ENCODE results near the gene OR56B1.
A peak's percentile ranks its signal among the peaks of the same experiment; 100 is the strongest.
"Not testable (repeated sequence)": the region's sequence is repeated elsewhere in the genome, so short reads cannot be mapped to it uniquely, and the experiment has no call there.

OR56B1 gene, protein sequence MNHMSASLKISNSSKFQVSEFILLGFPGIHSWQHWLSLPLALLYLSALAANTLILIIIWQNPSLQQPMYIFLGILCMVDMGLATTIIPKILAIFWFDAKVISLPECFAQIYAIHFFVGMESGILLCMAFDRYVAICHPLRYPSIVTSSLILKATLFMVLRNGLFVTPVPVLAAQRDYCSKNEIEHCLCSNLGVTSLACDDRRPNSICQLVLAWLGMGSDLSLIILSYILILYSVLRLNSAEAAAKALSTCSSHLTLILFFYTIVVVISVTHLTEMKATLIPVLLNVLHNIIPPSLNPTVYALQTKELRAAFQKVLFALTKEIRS

GRCh38 chr11:5736396-5736795, at the start of gene OR56B1:
OR56B1 (plus strand) TSS chr11:5736448; CDS start chr11:5736517, 69 bp downstream.
- no peak for DNase-seq

DNA sequence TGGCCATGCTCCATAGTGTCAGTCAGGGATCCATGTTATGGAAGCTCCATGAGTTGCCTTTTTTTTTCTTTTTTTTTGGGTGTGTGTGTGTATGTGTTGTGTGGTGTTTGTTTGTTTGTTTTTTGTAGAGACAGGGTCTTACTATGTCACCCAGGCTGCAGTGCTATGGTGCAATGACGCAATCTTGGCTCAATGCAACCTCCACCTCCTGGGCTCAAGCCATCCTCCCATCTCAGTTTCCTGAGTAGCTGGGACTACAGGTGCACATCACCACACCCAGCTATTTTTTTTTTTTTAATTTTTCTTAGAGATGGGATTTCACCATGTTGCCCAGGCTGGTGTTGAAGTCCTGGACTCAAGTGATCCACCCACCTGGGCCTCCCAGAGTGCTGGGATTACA, 47.8 kb upstream of the OR56B1 start:
- no peak for DNase-seq

DNA sequence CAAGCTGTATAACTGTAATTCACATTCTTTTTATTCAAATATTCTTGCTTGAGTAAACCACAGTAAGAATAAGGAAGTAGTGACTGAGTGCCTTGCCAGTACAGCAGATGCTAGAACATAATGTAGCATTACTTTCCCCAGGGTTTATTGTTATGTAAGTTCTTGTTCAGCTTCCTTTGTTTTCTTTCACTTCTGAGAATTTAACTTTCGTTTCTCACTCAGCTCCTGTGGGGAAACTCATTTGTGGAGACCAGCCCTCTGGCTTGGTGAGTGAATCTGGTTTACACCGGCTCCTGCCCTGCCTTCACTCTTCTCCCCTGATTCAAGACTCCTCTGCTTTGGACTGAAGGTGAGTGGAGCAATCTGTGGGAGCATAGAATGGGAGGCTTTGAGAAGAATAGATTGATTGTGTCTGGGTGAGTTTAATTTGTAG, 46.7 kb upstream of the OR56B1 start, which contains the start of gene TRIM22:
Gene TRIM22, plus strand, starts transcription at position 240 of the 433 bp plus-strand sequence. CDS start 6,443 bp downstream, outside the sequence.
- peak; percentile 81 for DNase-seq

GRCh38 chr11:5690216-5690615, 46.0 kb upstream of the OR56B1 start:
- DNase-seq = peak; percentile 65

DNA sequence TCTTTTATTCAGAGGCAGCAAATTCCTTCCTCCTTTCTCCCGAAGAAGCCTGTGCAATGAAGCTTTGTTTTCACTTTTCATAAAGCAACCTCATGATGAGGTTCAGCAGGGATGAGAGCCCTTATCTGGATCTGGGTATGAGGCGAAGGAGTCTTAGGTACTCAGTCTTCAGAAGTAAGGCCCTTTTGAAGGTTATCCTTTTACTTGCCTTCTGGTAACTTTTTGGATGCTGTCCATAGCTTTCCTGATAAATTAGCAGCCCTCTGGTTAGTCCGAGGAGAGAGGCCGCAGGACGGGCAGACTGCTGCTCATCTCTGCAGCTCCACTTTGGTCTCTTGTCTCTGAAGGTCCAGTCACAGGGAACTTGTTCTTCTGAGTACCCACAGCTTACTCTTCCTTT, 45.5 kb upstream of the OR56B1 start:
- peak; percentile 51 for DNase-seq

GRCh38 chr11:5691238-5691963, 44.8 kb upstream of the OR56B1 start:
- peak; percentile 36 for DNase-seq

- peak; percentile 57 for DNase-seq
Observed at GRCh38 chr11:5691964-5692361, 44.3 kb upstream of the OR56B1 start.

DNA sequence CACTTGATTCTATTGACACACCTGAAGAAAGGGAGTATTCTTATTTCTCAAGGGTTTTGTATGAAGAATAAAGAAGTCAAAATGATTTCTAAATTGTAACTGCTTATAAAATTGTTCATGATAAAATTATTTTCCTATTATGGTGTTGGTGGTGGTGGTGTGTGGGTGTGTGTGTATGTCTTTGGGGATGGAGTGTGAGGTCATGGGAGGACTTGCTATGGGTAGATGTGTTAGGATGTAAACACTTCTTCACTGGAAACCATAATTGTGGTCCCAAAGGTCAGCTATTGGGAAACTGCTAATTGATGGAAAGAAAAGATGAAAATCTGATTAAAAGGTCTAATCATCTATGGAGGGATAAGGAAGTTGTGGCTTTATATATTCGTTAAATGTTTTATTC, 41.6 kb upstream of the OR56B1 start:
- no peak for DNase-seq

DNA sequence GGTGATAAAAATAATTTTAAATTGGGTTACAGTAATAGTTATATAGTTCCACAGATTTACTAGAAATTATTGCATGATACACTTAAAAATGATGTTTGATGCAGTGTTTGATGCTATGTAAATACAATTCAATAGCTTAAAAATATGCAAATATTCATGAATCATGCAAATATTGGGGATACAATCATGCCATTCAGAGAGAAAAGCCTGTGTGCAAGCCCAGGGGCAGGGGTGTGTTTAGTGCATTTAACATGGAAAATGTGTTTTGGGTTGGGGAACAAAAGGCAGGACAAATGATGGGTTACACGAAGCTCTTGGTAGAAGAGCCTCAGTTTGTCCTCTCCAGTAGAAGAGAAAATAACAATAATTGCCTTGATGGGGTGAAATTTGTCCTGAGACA, 40.7 kb upstream of the OR56B1 start:
- DNase-seq = no peak

DNA sequence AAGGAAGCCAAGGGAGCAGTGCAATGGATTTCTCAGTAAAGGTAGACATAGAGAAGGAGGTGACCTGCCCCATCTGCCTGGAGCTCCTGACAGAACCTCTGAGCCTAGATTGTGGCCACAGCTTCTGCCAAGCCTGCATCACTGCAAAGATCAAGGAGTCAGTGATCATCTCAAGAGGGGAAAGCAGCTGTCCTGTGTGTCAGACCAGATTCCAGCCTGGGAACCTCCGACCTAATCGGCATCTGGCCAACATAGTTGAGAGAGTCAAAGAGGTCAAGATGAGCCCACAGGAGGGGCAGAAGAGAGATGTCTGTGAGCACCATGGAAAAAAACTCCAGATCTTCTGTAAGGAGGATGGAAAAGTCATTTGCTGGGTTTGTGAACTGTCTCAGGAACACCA, 40.0 kb upstream of the OR56B1 start:
- DNase-seq = no peak

- DNase-seq = no peak
Observed at GRCh38 chr11:5698281-5698680, 38.0 kb upstream of the OR56B1 start.

DNA sequence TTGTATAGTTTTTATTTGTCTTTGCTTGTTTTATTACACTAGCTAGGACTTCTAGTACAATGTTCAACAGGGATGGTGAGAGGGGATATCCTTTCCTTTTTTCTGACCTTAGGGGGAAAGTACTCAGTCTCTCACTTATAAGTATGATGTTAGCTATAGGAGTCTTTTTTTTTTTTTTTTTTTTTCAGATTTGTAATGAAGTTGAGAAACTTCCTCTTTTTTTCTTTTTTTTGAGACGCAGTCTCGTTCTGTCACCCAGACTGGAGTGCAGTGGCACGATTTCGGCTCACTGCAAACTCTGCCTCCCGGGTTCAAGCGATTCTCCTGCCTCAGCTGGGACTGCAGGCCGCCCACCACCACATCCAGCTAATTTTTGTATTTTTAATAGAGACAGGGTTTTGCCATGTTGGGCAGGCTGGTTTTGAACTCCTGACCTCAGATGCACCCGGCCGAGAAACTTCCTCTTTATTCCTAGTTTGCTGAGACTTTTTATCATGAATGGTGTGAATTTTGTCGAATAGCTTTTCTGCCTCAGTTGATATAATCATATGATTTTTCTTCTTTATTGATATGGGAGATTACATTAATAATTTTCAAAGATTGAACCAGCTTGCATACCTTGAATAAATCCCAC, 35.7 kb upstream of the OR56B1 start:
- DNase-seq = peak; percentile 72

DNA sequence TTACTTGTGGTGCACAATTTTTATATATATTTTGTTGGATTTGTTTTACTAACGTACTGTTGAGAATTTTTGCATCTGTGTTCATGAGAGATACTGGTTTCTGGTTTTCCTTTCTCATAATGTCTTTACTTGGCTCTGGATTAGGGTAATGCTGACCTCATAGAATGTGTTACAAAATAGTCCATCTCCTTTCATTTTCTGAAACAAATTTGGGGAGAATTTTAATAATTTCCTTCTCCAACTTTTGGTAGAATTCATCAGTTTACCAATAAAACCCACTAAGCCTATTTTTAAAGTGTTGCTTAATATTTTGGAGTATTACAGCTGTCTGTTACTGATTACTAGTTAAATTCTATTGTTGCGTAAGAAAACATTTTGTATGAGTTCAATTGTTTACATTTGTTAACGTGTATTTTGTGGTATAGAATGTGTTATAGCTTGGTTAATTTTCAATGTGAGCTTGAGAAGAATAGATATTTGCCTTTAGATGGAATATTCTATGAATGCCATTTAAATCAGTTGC, 35.1 kb upstream of the OR56B1 start:
- no peak for DNase-seq

DNA sequence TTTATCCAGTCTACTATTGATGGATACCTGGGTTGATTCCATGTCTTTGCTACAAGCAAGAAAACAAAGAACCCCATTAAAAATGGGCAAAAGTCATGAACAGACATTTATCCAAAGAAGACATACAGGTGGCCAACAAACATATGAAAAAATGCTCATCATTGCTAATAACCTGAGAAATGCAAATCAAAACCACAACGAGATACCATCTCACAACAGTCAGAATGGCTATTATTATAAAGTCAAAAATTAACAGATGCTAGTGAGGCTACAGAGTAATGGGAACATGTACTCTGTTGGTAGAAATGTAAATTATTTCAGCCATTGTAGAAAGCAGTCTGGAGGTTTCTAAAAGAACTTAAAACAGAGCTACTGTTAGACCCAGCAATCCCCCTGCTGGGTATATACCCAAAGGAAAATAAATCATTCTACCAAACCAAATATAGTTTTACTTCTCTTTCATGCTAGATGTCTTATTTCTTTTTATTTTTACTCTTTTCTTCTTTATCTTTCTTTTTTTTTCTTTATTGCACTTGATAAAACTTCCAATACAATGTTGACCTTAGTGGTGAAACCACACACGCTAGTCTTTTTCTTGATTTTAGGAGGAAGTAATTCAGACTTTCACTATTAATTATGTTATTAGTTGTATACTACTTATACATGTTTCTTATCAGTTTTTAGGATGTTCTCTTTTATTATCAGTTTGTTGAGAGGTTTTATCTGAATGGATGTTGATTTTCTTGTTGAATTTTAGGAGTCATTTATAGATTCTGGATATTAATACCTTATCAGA, 32.3 kb upstream of the OR56B1 start:
- no peak for DNase-seq

- DNase-seq = no peak
Observed at GRCh38 chr11:5705688-5706087, 30.6 kb upstream of the OR56B1 start.

DNA sequence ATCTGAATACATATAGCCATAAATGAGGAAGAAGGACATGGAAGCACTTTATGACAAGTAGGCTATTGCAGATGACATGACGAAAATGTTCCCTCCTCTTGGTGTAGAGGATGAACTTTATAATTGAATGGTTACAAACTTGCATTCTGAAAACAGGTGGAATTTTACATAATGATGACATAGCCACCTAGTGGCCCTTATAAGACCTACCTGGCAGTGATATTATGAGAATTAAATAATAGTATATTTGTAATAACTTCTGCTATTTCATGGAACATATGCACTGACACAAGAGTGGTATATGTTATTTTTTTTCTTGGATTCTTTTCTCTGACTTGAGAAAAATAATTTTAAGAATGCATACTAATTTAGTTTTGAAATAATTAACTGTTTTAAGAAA, 23.7 kb upstream of the OR56B1 start:
- DNase-seq = peak; percentile 53

GRCh38 chr11:5713695-5714094, 22.6 kb upstream of the OR56B1 start:
- peak; percentile 90 for DNase-seq

DNA sequence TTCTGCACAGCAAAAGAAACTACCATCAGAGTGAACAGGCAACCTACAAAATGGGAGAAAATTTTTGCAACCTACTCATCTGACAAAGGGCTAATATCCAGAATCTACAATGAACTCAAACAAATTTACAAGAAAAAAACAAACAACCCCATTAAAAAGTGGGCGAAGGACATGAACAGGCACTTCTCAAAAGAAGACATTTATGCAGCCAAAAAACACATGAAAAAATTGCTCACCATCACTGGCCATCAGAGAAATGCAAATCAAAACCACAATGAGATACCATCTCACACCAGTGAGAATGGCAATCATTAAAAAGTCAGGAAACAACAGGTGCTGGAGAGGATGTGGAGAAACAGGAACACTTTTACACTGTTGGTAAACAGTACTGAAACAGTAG, 19.7 kb upstream of the OR56B1 start:
- not testable (repeated sequence) for DNase-seq

DNA sequence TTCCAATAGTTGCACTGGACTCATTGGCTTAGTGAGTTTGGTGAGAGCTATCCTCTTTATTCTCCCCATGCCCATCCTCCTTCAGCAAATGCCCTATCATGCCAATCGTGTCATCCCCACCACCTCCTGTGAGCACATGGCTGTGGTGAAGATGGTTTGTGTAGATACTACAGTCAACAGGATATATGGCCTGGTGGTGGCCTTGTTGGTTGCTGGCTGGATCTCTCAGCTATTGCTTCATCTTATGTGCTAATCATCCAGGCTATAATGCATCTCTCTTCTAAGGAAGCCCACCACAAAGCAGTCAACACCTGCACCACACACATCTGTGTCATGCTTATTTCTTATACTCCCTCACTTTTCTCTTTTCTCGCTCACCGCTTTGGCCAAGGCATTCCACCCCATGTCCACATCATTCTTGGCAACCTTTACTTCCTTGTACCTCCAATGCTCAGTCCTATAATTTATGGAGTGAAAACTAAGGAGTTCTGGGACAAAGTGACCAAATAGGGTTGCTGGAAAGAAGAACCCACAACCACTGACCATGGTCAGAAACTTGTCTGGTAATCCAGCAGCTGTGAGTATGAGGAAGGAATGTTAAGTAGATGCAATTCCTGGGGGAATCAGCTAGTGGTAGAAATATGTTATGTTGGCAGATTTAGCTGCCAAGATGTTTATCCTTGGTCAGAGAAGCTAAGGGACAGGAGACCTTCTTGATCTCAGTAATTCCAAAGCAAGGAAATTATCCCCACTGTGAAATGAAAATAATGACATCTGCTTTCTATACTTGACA, 16.3 kb upstream of the OR56B1 start:
- peak; percentile 85 for DNase-seq

DNA sequence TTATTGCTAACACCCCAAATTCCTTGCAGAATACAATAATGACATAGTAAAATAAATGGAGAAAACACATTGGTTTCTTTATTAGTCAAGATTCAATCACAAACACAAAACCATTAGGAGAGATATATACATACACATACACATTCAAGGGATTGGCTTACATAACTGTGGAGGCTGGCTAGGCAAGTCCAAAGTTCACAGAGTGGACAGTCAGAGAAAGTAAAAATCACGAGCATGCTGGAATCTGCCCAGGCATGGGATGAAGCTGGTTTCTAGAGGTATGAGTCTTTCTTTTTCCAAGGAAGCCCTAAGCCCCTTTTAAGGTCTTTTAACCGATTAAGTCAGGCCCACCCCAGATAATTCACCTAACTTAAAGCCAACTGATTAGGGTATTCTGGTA, 13.6 kb upstream of the OR56B1 start:
- no peak for DNase-seq

DNA sequence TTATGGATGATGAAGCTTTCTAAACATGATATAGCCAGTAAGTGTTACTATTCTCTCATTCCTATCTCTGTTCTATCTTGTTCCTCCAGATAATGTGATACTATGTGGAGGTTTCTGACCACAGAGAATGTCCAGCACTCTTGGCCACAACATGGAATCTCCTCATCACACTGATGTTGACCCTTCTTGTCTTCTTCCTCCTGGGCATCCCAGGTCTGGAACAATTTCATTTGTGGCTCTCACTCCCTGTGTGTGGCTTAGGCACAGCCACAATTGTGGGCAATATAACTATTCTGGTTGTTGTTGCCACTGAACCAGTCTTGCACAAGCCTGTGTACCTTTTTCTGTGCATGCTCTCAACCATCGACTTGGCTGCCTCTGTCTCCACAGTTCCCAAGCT, 9.9 kb upstream of the OR56B1 start:
- no peak for DNase-seq

DNA sequence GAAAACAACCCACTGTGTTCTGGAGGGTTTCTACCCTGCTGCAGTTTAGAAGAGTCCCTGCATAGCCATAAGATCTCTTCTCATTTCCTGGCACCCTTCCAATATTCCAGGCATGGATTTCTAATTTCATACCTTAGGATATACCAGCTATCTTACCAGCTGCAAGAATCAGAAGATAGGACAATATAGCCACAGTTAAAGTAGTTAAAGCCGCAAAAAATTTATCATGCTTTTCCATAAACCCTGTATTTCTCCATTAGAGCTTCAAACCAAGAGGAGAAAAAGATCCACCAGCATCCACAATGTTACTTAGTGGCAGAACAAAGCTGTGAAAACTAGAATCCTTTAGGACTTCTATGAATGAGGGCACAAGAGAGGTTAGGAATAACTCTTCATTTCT, 8.6 kb upstream of the OR56B1 start:
- DNase-seq = no peak
